NOMO-1 treated with DMSO at 0.1 percent for 48 hours (cell line): ENCODE data around the gene SSTR1.
"Not testable (repeated sequence)": the region's sequence is repeated elsewhere in the genome, so short reads cannot be mapped to it uniquely, and the experiment has no call there.

Experiments
- DNase-seq: peaks from one replicate; lab custom pipeline; 2025; ENCODE audit not compliant: unreplicated experiment; lab: John Stamatoyannopoulos, UW

The SSTR1 gene, protein sequence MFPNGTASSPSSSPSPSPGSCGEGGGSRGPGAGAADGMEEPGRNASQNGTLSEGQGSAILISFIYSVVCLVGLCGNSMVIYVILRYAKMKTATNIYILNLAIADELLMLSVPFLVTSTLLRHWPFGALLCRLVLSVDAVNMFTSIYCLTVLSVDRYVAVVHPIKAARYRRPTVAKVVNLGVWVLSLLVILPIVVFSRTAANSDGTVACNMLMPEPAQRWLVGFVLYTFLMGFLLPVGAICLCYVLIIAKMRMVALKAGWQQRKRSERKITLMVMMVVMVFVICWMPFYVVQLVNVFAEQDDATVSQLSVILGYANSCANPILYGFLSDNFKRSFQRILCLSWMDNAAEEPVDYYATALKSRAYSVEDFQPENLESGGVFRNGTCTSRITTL

DNA sequence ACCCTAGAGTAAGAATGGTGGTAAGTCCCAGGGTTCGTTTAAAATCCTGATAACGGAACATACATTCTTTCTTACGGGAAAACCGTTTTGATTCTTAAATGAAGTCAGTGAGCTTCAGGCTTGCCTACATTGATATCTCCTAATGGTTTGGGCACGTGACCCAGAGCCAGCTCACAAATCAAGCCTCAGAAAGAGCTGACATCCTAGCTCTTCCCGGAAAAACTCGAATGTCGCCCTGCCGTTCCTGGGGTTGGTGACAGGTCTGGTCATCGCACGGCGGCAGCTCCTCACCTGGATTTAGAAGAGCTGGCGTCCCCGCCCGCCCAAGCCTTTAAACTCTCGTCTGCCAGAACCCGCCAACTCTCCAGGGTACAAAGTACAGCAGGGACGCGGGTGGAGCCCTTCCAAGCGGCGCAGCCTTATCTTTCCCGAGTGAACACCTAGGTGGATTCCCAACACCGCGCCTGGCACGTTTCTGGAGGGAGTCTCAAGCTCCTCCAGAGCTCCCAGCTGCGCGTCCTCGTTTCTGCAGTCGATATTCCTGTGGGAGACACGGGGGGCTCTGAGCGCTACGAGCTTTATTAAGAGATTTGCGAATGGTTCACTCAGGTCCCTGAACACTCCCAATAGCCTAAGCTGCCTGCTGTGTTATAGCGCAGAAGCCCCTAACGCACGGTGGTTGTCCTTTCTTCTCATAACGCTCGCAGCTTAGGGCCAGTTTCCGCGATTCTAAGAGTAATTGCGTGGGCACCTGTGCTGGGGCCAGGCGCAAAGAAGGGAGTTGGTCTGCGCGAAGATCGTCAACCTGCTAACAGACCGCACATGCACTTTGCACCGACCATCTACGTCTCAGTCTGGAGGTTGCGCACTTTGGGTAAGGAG is at the start of gene SSTR1:
Gene SSTR1, plus strand, starts transcription at position 169 of the 882 bp plus-strand sequence. CDS start 1,486 bp downstream, outside the sequence.
- DNase-seq: no peak

DNA sequence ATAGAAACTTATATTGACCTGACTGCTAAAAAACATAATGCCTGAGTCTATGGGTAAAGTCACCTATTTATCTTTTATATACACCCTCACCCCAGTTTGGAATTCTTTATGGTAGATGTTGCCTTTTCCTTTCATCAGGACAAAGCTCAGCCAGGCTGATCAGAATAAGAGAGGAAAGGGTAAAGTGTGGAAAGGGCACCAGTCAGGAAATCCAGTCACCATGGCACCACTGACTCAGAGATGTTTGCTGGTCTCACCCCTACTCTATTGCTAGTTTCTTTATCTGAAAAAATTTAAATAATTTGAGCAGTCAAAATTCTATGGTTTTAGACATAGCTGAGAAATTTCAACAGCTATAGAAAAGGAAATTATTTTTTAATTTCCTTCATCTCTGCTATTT is 49.2 kb upstream of the SSTR1 start:
- no peak for DNase-seq

DNA sequence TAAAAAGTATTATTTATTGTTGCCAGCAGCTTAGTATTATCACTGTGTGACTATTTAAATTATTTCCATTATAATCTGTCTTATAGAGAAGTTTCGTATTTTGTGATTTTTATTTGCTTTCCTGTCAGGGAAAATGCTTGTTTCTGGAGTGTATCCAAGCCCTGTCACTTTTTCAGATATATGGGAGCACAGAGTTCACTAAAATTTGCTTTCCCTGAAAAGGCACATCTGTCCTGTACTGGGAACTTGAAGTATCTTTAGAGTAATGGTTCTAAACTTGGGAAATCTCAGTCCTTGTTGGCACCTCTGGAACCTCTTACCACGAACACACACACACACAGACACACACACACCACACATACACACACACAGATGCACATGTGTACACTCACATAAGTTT is 39.3 kb upstream of the SSTR1 start:
- no peak for DNase-seq

DNA sequence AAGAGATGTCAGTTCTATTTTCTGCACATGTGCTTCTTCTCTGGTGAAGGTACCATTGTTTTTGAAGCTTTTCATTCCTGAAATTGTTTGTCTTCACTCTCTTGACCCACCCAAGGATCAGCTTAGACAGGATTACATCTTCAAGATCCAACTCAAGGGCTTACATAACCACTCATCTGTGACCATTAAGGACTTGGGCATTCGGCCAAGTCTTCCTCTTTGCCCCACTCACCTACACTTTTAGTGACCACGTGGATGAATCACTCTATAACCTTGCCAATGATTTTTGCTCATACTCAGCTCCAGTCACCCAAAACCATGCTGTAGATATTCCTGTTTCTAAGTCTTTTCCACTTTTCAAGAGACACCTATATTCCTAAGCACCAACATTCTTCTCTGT is 36.5 kb upstream of the SSTR1 start:
- no peak for DNase-seq

DNA sequence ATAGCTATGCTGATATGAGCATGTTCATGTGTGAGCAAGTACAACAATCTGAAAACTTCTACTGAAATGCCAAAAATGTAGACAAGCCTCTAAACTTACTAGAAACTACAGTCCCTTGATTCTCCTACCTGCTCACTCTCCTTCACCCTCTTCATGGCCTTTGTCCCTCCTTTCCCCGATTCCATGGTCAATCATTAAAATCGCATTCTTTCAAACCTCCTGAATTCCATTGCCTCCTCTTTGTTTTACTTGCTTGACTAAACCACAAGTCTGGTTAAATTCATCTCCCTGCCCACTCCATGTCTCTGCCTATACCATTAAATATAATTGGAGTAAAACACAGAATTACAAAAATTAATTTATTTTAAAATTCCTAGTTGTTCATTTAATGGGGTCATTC is 33.0 kb upstream of the SSTR1 start:
- no peak for DNase-seq

DNA sequence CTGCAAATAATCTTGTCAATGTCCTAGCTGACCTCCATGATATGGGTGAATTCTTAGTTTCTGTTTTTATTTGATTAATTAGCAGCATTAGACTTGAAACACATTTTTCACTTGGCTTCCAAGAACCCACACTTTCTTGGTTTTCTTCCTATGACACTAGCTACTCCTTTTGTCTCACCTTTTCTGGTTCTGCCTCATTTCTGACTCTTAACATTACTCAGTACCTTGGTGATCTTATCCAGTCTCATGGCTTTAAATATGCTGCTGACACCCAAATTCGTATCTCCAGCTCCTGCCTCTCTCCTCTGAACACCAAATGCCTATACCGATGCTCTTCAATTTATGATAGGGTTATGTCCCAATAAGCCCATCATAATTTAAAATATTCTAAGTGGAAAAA is 32.0 kb upstream of the SSTR1 start:
- no peak for DNase-seq

DNA sequence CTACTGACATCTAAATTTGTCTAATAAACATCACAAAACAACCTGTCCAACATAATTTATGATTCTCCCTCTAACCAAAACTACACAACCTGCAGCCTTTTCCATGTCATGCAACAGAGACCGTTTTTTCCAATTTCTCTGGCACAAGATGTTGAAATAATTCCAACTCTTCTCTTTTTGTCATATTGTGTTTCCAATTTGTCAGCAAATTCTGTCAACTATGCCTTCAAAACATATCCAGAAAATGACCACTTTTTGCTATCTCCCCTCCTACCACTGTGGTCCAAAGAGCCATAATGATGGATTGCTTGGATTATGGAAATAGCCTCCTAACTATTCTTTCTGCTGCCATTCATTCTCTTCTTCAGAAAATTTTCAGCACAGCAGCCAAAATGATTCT is 31.3 kb upstream of the SSTR1 start:
- no peak for DNase-seq

DNA sequence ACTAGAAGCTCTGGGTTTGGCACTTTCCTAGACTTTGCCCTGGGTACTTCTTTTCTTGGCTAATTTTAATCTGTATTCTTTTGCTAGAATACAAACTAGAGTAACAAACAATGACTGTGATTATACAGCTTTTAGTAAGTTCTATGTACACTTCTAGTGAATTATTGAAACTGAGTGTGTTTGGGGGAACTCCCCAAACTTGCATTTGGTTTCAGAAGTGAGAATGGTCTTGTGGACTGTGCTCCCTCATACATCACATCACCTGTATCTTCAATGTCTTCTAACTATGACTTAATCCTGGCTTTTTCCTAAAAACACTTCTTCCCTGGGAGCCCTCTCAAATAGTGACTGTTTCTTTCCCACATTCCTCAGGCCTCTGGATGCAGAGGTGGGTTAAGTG is 23.6 kb upstream of the SSTR1 start:
- DNase-seq: no peak

DNA sequence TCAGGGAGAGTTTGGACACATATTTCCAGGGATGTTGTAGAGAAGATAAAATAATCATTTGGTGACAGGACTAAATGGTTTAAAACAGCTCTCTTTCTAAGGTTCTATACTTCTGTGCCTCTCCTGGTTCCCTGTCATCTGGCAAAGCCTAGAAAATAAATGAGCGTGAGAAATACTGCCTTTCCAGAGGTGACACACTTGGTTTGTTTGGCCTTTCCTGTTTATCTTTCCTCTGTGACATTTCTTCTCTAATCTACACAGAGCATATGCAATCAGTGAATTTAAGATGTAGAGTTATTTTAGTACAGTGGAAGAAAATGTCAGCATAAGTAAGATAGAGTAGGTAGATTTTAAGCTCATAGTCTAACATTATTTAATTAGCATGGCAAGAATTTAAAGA is 22.0 kb upstream of the SSTR1 start:
- no peak for DNase-seq

DNA sequence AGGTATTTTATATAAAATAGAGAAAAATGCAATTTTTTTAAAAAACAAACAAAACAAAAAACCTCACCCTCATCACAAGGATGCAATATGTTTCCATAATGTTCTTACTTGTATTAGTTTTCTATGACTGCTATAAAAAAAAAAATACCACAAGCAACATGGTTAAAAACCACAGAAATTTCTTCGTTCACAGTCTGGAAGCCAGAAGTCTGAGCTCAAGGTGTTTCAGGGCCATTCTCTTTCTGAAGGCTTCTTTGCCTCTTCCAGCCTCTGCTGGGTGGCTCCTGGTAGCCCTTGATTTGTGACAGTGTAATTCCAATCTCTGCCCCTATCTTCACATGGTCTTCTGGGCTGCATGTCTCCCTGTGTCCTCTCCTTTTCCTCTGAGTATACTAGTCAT is 21.5 kb upstream of the SSTR1 start:
- no peak for DNase-seq

DNA sequence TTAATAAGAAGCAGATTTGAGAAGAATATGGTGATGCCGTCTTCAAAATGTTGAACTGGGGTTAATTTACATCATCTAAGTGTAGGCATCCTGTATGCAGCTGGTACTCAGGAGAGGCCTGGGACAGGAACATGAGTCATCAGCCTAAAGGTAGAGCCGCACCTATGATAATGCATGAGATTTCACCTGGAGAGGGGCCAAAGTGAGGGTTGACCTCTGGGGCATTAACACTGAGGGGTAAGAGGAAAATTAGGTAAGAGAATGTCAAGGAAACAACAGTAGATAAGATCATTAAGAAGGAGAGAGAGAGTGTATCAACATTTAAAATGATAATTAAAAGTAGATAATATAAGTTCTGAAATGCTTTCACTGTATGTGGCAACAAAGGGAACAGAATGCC is 20.2 kb upstream of the SSTR1 start:
- DNase-seq: no peak

DNA sequence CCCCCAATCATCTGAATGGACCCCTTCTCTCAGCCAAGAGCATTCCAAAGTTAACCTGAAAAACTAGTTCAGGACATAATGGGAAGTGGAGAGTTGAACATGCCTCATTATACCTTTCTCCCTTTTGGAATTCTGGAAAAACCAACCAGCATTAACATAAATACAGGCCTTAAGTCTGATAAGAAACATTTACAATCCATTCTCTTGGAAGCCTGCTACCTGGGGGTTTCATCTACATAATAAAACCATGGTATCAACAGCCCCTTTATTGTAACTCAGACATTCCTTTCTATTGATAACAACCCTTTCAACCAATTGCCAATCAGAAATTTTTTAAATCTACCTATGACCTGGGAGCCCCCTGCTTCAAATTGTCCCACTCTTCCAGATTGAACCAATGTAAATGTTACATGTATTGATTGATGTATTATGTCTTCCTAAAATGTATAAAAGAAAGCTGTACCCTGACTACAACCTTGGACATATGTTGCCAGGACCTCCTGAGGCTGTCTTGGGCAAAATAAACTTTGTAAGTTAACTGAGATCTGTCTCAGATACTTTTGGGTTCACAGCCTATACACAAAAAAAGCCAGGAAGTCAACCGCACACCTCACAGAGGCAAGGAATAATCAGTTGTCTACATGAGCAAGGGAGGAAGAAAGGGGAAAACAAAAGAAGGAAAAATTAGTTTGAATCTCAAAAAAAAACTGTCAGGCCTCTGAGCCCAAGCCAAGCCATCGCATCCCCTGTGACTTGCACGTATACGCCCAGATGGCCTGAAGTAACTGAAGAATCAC is 17.6 kb upstream of the SSTR1 start:
- no peak for DNase-seq

DNA sequence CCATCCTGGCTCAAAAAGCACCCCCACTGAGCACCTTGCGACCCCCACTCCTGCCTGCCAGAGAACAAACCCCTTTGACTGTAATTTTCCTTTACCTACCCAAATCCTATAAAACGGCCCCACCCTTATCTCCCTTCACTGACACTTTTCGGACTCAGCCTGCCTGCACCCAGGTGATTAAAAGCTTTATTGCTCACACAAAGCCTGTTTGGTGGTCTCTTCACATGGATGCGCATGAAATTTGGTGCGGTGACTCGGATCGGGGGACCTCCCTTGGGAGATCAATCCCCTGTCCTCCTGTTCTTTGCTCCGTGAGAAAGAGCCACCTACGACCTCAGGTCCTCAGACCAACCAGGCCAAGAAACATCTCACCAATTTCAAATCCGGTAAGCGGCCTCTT is 16.9 kb upstream of the SSTR1 start:
- not testable (repeated sequence) for DNase-seq

DNA sequence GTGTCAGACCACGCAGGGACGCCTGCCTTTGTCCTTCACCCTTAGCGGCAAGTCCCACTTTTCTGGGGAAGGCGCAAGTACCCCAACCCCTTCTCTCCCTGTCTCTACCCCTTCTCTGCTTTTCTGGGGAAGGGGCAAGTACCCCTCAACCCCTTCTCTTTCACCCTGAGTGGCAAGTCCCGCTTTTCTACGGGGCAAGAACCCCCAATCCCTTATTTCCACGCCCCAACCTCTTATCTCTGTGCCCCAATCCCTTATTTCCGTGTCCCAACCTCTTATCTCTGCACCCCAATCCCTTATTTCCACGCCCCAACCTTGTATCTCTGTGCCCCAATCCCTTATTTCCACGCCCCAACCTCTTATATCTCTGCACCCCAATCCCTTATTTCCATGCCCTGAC is 16.2 kb upstream of the SSTR1 start:
- DNase-seq: not testable (repeated sequence)

DNA sequence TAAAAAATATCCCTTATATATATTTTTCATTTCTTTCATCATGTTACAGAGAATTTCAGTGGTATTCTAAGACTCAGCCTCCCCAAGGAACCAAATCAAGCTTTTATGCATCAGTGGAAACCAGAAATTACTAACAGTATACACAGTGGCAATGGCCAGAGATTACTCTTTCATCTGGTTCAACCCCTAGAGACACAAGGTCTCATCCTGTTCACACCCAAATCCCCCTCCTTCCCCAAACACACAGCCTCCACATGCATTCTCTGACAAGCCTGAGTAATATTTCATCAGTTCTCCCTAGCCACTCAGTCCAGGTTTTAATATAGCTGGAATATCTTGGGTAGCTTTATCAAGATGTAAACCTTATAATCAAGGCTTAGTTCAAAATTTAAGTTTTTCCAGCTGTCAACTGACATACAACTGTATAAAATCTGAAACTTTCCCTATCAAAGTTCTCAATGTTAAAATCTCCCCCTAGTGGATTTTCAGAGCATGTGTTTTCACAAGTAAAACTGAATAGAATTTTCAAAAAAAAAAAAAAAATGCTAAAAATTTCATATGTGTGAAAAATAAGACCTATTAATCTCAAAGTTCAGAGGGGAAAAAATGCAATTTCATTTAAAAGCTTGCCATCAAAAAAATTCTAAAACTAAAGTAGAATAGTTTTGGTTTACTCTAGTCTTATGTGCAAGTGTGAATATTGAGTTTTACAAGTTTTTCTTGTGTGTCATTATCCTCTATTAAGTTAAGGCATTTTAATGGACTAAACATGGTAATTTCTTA is 10.5 kb upstream of the SSTR1 start:
- no peak for DNase-seq

DNA sequence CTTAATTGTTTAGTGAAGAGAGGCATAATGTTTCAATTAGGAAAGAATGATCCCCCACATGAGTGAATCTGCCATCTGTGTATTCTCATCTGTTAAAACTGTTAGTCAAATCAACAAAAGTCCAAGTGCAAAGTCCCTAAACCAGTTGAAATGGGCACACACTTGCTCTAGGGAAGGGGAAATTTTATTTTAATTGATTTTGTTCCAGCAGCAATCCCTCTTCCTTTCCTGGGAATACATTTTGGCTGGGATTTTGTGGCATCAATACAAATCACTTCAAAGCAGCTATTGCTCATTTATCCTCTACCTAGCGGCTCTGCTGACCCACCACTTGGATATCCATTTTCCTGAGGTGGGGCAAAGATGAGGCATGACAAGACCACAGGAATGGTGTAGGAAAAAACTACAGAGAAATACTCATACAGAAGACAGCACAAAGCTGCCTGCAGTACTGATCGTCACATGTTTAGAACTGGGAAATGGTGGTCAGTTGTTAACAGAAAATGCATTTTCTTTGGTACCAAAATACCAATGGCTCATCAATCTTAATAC is 9.8 kb upstream of the SSTR1 start:
- no peak for DNase-seq

DNA sequence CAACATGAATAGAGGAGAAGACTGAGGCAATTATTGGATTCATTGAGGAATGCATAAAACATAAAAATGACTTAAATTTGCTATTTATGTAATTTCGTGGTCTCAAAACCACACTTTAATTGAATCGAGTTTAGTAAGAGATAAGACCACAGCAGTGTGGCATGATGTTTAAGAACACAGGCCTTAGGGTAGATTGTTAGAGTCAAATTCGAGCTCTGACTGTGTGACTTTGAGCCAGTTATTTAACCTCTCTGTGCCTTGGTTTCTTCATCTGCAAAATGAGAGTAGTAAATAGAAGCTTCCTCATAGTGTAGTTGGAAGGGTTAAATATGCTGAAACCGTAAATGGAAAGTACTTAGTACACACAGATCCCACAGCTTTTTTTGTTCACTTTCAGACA is 9.3 kb upstream of the SSTR1 start:
- no peak for DNase-seq

DNA sequence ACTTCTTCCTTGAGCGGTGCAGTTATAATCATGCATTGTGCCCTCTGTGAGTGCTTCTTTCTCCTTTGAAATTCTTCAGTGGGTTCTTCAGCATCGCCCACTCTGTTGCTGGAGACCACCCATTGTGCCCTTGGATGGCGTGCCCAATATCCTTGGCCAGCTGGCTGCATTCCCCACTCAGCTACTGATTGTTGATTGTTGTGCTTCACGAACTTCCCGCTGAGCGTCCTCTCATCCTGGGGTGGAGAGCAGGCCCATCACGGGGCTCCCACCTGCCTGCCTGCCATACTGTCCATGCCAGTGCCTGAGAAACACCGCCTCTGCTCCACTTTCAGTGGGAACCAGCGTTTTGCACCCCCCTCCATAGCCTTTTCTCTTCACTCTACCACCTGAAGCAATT is 8.6 kb upstream of the SSTR1 start:
- DNase-seq: no peak

DNA sequence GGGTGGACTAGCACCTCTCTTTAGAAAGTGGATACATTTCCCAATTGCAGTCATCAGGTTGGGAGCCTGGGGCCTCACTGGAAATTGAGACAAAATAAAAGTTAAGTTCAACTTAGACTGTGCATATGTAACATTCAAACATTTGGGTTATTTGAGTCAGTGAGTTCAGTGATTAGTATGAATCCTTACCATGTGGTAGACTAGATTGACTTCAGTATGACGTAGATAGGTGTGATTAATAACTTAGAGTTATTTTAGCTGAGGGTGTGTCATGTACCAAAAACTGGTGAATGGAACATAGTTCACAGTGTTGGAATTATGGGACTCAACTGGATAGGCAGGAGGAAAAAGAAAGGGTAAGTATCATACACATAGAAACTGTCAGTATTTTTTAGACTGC is 8.0 kb upstream of the SSTR1 start:
- DNase-seq: no peak

DNA sequence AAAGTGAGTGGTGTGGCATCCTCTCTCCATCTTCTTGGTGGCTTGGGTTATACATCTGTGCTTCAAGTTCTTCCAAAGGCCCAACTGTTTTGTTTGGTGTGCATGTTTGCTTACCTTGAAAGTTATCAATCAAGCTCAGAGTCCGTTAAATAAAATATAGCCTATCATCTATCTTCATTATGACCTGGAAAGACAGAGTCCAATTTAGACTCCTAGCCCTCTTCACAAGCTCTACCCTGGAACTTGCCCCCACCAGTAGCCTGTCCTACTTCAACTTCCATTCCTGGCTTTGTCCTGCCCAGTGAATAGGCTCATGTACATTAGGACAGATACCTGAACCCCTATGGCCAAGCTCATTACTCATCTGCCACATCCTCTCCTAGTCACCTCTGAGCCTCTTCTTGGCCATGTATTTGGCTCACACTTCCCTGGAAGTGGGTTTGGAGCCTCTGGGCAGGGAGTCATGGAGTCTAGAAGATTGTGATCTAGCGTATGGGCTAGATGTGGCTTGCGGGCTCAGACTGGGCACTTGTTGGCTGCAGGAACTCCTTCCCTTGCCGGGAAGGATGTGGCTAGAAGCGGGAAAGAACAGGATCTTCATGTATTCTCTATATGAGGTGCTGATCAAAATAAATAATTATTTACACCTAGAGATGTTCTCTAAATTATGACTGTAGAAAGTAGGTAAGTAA is 6.4 kb upstream of the SSTR1 start:
- no peak for DNase-seq
